Loucy (cell line): Measurements from ENCODE around the gene FANK1.

Experiments used
- EZH2phosphoT487 ChIP-seq: fragments of 200-600 bp; IDR thresholded peaks from 2 replicates; pipeline ENCODE4 v1.6.1; 2018; ENCODE audit warnings: antibody characterized with exemption, mild to moderate bottlenecking, moderate library complexity, borderline replicate concordance
- TF ChIP-seq, protein P1 (sequence below): fragments of 200-600 bp; sonication (generic); conservative IDR thresholded peaks from 2 replicates; pipeline ENCODE4 v1.5.1; 2014; ENCODE audit warnings: mild to moderate bottlenecking, antibody characterized with exemption, low read length

DNA sequence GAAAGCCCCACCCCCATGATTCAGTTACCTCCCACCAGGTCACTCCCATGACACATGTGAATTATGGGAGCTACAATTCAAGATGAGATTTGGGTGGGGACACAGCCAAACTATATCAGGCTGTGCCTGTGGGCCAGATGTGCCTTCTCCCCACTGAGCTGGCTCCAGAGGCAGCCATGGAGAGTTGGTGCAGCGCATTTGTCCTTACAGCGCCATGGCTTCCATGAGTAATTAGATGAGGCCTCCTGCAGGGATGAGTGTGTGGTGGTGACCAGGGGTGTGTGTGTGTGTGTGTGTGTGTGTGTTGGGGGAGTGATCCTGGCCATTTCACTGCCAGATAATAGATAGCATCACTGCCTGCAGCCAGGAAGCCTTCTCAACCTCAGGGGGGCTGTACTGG is 94.6 kb downstream of the FANK1 start:
- TF ChIP-seq, protein P1, sequence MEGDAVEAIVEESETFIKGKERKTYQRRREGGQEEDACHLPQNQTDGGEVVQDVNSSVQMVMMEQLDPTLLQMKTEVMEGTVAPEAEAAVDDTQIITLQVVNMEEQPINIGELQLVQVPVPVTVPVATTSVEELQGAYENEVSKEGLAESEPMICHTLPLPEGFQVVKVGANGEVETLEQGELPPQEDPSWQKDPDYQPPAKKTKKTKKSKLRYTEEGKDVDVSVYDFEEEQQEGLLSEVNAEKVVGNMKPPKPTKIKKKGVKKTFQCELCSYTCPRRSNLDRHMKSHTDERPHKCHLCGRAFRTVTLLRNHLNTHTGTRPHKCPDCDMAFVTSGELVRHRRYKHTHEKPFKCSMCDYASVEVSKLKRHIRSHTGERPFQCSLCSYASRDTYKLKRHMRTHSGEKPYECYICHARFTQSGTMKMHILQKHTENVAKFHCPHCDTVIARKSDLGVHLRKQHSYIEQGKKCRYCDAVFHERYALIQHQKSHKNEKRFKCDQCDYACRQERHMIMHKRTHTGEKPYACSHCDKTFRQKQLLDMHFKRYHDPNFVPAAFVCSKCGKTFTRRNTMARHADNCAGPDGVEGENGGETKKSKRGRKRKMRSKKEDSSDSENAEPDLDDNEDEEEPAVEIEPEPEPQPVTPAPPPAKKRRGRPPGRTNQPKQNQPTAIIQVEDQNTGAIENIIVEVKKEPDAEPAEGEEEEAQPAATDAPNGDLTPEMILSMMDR, result no peak
- no peak for TF ChIP-seq EZH2phosphoT487
